HG03066 (cell line): ENCODE results near the gene FALEC.
A peak's percentile ranks its signal among the peaks of the same experiment; 100 is the strongest.

Experiments
- ATAC-seq: cut with Tn5 transposase; IDR thresholded peaks from one replicate; pipeline ENCODE4 v1.9.1; 2021; ENCODE audit warnings: low read depth; ENCODE audit not compliant: unreplicated experiment

The FALEC gene

DNA sequence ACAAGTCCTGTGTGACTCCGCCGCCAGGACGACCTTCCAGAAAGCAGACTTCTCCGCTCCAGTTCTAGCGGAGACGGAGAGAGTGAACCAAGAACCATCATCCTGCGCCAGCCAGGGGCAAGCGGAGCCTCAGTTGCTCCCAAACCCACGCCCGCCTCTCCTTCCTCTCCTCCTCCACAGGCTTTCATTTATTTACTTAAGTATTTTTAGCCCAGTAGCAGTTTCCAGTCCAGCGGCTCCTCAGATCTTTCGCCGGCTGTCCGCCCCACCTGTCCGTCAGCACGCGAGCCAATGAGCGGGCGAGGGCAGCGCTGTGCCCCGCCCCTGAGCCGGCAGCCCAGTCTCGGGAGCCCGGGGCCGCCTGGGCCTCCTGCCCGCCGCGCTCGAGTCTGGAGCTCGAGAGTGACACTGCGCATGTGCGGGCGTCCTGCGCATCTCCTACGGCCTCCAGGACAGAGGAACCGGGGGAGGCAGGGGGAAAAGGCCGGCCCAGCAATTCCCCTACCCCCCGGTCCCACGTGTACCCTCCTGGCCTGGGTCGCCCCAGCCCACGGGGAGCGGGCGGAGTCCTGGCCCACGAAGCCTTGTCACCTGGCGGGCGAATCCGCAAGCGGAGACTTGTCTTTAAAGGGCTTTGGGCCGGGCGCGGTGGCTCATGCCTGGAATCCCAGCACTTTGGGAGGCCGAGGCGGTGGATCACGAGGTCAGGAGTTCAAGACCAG, at the start of gene FALEC:
TSS of gene FALEC (plus strand) at position 425 of the 722 bp plus-strand sequence.
- peak; percentile 98 for ATAC-seq

DNA sequence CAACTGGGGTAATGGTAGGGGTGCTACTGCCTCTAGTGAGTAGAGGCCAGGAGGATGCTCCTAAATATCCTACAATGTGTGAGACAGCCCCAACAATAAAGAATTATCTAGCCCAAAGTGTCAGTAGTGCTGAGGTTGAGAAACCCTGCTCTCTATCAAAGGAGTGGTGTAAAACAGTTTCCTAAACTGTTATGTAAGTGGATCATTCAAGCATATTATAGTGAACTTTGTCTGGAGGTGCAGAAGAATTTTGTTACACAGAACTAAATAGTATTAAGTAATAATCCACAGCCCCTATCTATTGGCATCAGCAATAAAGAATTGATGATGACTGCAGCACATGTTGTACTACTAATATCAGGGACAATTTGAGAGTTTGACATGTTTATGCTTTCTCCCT, 48.6 kb upstream of the FALEC start:
- no peak for ATAC-seq

DNA sequence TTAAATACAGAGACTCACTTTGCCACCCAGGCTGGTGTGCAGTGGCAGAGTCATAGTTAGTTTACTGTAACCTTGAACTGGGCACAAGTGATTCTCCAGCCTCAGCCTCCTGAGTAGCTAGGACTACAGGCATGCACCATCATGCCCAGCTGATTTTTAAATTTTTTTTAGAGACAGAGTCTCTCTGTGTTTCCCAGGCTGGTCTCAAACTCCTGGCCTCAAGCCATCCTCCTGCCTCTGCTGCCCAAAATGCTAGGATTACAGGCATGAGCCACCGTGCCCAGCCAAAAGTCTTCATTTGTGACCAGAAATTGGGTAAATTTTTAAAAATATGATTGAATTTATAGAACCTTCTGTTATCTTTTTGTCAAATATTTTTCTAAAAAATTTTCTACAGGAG, 46.3 kb upstream of the FALEC start:
- no peak for ATAC-seq

DNA sequence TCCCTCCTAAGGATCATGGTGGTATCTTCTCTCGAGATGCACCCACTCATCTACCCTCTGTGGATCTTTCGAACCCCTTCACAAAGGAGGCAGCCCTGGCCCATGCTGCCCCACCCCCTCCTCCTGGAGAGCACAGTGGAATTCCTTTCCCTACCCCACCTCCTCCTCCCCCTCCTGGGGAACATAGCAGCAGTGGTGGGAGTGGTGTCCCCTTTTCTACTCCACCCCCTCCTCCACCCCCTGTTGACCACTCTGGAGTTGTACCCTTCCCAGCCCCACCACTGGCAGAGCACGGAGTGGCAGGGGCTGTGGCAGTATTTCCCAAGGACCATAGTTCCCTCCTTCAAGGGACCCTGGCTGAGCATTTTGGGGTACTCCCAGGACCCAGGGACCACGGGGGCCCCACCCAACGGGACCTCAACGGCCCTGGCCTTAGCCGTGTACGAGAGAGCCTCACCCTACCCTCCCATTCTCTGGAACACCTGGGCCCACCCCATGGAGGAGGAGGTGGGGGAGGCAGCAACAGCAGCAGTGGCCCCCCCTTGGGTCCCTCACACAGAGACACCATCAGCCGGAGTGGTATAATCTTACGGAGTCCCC, 42.9 kb upstream of the FALEC start:
- no peak for ATAC-seq

DNA sequence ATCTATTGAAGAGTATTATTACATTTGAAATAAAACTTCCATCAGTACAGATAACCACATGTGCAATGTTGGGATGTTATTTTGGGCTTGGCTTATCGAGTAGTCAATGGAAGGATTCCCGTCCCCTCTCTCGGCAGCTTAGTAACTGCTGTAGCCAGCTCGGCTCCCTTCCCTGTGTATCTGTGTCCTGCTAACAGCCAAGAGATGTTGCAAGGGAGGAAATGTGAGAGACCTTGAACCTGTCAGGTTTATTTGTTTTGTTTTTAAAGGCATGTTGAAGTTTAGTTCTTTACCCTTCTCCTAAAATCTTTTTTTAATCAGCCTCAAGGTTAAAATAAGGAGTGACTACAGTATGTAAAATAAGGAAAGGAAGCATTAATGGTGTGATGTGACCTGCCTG, 41.9 kb upstream of the FALEC start:
- ATAC-seq = no peak

DNA sequence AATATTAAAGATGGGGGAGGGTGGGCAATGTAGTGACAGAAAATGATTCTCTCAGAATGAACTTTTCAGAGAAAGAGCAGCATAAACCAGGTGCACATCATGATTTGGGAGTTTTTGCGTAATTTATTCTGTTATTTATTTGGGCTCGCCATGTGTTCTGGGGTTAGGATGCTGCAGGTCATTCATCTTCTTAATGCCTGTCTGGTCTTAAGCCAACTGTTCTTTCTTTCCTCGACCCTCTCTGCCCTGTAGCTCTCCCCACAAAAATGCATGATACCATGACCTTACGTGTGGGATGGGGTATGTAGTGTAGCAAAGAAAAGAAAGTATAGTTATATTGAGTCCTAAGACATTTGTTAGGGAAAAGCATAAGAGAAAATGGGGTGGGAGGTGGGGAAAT, 40.7 kb upstream of the FALEC start:
- no peak for ATAC-seq

DNA sequence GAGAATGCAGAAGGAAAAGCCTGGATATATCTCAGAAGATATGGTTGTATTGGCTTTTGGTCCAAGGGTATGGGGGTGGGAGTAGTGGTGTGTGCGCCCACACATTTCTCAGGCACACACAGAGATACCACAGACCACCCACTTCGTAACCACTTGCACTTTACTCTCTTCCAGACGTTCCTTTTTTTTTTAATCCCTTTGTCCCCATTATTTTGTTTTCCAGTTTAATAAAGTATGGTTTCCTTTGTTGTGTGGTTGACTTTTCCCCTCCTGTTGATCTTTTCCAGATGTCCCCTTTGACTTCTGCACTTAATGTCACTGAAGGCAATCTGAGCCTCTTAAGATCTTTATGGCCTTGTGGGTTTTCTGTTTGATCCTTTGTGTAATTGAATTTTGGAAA, 38.8 kb upstream of the FALEC start:
- no peak for ATAC-seq

DNA sequence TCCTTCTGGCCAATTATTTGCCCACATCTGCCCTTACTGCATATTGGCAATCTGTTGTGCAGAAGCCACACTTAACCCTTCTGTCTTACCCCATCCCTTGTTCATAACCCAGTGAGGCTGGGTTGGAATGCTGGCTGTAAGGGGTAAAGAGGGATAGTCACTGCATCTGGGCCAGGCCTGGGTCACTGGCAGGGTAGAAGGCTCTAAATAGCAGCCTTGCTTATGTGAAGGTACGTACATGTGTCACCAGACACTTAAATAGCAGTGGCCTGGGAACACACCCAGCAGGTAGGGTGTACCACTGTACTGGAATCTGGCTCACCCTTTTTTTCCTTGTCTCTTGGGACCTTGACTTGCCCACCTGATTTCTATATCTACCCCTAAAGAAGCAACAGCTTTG, 38.2 kb upstream of the FALEC start:
- no peak for ATAC-seq

DNA sequence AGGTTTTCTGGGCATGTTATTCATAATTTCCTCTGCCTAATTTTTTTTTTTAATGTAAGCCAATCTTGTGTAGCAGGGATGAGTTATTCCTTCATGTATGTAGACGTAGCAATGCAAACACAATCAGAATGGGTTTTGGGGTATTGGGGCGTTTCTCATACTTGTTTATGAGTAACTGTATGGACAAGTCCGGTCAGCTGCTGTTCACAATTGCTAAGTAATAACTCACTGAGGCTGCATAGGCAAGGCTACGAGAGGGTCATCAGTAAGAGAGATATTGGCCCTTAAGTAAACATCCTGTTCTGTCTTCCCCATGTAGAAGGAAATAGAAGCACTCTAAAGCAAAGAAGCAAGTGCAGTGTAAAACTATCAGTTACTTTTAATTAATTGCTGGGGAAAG, 37.8 kb upstream of the FALEC start:
- no peak for ATAC-seq

DNA sequence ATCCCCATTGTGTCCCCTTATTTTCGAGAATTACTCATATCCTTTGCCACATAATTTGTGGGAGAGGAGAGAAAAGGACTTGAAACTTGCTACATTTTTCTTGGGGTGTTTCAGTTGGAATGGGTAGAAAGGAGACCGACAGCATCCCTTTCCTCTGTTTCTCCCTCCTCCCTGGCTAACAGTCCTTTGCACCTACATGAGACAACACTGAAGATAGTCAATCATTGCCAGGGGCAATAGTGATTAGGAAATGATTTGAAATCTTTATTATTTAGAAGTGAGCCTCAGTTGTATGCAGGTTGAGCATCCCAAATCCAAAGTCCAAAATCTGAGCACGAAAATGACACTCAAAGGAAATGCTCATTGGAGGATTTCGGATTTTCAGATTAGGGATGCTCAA, 36.2 kb upstream of the FALEC start:
- no peak for ATAC-seq

DNA sequence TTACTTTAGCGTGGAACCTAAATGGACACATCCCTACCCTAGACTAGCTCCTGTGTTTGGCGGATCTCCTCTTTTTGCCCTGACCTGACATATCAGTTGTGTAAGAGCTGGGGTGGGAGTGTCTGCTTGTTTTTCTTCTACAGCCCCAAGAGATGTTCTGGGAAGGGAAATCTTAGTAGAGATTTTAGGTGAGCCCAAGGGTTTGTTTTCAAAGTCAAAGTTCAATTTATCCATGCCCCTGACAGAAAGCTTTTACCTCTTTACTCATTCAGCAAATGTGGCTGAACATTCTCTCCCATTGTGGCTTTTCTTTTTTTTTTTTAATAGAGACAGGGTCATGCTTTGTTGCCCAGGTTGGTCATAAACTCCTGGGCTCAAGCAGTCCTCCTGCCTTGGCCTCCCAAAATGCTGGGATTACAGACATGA, 35.6 kb upstream of the FALEC start:
- ATAC-seq = no peak

DNA sequence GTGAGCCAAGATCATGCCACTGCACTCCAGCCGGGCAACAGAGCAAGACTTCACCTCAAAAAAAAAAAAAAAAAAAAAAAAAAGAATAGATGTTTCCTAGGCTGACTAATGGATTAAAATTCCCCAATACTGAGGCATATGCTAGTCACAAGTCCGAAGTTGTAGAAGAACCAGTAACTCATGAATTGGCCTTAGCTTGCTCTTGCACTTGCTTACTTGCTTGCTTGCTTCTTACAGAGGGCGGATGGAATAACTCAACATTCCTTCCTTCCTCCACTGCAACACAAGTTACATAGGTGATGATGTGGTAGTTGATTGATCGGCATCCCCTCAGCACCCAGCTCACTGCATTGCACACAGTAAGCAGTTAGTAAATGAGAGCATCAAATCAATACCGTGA, 31.1 kb upstream of the FALEC start:
- no peak for ATAC-seq

DNA sequence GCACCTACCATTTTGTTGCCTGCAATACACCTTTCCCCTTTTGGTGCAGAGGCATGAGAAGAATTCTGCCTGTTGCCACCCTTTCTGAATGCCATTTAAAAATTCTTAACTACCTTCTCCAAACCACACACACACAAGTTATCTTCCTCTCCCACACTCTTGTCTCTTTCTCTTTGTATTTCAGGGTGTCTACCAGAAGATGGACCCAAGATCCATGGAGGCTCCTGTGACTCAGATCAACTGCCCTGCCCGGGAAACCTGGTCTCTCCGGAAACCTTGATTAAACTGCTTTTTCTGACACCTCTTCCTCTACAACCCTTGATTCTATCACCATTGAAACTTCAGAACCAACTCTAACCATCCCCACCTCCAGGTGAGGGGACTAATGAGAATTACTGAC, 30.7 kb upstream of the FALEC start:
- no peak for ATAC-seq

DNA sequence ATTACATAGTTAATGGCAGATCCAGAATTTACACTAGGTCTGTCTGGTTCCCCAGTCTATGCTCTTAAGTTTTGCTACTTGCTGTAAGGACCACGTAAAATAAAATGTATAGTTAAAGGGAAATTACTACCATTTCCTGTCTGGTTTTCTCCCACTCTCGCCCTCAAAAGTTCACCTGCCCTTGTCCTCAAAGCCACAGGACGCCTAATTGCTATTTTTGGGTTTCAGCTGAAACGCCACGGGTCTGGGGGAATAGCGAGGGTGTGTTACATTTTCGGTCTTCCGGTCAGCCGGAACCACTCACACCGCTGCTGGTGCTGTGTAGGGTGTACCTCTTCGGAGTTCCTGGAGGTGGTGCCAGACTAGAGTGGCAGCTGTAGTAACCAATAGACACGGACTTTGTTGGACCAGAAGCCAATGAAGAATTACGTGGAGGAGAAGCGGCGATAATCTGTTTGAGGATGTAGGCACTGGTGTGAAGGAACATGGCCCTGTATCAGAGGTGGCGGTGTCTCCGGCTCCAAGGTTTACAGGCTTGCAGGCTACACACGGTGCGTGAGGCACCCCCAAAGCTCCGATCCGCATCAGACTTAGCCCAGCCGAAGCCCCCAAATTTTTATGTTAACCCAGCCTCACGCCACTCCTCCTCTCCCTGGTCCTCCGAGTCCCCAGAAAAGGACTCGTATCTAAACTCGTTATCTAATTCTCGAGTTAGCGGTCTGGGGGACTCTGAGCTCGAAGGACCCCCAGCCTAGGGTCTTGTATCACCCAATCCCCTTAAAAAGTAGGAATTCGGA, 28.4 kb upstream of the FALEC start, which contains the start of gene TARS2:
TSS of gene TARS2 (plus strand) at position 454 of the 797 bp plus-strand sequence. CDS start at position 486, 32 bp downstream.
- ATAC-seq = peak; percentile 99

DNA sequence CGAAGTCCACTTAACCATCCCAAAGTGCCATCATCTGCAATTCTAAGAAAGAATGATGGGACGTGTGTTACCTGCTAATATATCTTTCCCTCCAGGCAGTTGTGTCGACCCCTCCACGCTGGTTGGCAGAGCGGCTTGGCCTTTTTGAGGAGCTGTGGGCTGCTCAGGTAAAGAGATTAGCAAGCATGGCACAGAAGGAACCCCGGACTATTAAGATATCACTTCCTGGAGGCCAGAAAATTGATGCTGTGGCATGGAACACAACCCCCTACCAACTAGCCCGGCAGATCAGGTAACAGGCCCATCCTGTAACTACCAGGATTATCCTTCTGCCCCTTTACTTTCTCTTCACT, 27.8 kb upstream of the FALEC start:
- ATAC-seq = no peak

DNA sequence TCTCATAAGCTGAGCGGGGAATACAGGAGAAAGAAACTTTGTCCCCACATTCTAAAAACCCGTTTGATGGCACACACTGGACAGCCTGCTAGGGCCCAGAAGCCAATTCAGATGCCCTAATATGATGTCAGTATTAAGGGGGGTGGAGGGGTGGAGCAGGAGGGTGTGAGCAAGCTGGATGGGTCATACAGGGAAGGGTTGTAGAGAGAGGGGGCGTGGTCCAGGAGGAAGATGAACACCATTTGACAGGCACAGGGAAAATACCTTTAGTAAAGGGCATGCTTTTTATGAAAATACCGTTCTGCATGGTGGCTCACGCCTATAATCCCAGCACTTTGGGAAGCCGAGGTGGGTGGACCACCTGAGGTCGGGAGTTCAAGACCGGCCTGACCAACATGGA, 22.4 kb upstream of the FALEC start:
- ATAC-seq = no peak

DNA sequence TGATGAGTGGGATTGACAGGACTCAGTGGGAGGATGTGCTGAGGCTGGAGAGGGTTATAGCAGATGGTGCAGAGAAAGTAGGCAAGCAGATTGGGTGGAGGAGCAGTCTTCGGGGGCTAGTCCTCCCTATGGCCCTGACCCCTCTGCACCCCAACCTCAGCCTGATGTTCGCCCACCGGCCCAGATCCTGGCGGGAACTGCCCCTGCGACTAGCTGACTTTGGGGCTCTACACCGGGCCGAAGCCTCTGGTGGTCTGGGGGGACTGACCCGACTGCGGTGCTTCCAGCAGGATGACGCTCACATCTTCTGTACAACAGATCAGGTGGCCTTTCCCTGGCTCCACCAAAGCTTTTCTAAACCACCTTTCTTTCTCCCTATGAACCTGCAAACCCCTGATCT, 17.2 kb upstream of the FALEC start:
- ATAC-seq = no peak

DNA sequence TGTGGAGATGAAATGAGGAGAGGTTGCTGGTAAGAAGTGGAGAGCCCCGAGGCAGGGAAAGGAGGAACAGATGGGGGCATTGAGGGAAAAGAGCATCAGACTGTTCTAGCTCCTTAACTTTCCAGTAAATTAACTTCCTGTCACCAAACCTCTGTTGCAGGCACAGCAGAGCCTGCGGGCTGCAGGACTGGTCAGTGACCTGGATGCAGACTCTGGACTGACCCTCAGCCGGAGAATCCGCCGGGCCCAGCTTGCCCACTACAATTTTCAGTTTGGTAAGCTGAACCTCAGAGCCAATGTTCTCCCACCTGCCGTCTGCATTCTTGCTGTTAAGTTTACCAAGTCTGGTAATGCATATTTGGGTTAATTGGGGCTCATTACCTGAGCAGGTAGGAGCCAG, 10.1 kb upstream of the FALEC start:
- ATAC-seq = no peak

DNA sequence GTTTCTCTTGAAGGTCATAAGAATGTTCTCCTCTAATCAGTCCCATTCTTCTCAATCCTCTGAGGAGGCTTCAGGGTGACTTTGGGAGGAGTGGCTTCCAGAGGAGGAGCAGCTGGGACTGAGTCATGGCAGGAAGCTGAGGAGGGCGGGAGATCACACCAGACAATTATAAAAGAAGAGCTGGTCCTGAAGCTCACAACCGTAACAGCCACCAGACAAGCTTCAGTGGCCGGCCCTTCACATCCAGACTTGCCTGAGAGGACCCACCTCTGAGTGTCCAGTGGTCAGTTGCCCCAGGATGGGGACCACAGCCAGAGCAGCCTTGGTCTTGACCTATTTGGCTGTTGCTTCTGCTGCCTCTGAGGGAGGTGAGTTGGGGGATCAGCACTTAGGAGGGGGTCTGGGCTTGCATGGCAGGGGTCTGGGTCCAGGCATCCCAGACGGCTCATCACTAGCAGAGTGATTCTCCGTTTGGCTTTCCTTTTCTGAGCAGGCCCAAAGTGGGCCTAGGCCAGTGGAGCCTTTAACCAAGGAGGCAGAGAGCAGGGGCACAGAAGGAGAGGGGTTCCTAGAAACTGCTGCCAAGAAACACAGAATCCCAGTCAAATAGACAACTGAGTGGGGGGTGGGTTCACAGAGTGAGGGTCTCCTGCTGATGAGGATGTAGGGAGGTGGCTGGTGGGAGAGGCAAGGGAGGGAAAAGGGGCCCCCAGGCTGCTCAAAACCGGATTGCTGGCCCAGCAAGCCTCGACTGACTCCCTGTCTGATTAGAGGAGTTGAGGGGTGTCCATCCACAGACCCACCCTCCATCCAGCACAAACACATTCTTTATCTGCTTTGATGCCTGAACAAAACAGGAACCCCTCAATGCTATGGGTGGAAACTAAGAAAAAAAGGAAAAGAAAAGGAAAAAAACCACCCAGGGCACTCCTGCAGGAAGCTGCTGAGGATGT, 7.4 kb upstream of the FALEC start, which contains the start of gene ECM1:
TSS of gene ECM1 (plus strand) at position 198 of the 953 bp plus-strand sequence. CDS start at position 299, 101 bp downstream.
- ATAC-seq = no peak

DNA sequence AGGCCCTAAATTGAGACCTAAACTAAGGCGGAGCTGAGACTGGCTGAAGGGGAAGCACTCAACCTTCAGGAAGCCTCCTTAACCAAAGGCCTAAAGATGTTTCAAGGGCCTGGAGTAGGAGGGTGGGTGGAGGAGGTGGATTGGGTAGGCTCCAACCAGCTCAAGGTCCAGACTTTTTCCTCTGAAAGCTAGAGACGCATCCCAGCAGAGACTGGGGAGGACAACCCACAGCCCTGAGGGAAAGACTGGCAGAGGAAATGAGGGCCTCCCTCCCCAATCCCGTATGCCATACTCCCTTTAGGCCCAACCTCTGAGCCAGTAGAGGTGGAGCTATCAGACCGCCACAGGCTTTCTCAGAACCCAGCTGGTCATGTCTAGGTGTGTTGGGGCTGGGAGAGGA, 6.6 kb upstream of the FALEC start:
- no peak for ATAC-seq
